HCEC 1CT (cell line): ENCODE results near the gene NDUFS6.

Source experiments
- DNase-seq: peaks from one replicate; pipeline ENCODE4 v3.0.0-alpha.2; 2017

Gene NDUFS6

DNA sequence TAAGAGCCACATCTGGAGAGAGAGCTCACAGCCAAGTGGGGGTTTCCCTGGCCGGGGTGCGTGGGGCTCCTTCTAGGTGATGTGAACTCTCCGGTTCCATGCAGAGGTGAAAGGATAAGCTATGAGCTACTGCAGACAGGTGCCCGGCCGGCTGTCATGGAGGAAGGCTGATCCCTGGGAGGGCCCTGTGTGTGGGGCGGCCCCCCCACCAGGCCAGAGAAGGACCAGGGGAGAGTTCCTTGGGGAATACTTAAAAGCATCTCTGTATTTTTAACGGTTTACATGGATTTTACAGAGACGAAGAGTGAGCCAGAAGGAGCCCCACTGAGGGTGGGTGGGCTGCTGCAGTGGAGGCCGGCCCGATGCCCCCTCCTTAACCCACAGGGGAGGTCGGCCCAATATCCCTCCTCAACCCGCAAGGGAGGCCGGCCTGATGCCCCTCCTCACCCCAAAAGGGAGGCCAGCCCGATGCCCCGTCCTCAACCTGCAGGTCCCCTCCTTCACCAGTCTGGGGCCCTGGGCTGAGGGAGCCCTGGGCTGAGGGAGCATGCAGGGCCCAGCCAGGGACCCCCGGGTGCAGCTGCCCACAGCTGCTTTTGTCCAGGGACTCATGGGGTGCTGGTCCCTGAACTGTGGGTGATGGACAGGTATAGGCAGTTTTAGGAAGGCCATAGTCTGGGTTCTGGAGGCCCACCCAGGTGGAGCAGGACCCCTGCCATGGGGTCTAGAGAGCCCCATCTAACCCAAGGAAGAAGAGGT is 33.5 kb upstream of the NDUFS6 start:
- DNase-seq = no peak

DNA sequence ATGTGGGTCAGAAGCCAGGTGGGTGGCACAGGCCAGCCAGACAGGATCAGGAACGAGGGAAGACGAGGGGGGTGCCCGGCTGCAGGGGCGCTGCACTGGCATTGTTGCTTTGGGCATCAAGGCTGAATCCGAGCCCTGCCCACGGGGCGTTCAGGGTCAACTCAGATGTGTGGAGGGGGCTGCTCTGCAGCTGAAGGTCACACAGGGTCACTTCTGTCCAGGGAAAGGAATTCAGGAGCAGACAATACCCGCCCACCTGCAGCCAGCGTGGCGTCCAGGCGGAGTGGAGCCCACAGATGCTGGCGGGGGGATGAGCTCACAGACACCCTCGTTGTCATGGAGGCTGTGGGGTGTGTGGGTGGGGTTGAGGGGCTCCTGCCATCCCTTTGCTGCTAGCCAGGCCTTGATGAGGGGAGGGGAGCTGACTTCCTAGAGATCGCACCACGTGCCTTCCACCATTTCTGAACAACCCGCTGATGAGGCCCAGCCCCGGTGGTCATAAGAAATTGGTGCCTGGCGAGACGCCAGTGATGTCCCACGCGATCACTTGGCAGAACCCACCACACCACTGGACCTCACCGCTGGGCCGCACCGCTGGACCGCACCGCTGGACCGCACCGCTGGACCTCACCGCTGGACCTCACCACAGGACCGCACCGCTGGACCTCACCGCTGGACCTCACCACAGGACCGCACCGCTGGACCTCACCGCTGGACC is 32.8 kb upstream of the NDUFS6 start:
- no peak for DNase-seq

DNA sequence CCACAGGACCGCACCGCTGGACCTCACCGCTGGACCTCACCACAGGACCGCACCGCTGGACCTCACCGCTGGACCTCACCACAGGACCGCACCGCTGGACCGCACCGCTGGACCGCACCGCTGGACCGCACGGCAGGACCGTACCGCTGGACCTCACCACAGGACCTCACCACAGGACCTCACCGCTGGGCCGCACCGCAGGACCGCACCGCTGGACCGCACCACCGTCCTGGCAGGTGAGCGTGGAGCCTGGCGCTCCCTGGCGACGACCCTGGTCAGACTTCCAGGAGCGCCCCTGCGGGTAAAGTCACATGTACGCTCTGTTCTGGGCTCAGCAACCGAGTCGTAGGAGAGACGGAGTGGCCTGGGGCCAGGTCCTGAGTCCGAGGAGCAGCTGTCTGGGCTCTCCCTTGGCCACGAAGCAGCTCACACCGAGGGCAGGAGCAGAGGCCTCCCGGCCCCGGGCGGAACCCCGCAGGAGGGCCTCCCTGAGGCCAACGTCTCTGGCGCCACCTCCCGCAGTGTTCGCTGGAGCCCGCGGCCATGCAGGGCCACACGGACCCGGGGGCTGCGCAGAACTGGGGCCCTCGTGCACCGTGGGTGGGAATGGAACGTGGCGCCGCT is 32.1 kb upstream of the NDUFS6 start:
- DNase-seq = no peak

DNA sequence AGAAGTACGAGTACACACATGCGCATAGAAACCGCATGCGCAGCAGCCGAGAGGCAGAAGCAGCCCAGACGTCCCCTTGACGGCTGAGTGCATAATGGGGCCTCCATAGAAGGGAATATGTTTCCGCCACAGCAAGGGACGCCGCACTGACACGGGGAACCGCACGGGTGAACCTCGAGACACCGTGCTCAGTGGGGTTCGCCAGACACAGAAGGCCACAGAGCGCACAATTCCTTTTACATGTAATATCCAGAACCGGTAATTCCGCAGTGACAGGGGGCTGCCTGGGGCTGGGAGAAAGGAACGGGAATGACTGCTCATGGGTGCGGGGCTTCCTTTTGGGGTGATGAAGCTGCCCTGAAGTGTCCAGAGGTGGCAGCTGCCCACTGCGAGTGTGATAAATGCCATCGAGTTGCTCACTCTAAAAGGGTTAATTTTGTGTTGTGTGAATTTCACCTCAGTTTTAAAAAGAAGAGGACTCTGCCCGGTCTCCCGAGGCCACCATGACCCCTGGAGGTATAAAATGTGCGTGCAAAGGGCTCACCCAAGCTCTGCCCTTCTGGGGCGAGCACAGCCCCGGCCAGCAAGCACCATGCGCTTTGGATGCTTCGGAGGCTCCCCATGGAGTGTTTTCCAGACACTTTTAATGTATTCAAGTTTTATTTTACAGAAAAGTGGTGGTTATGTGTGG is 31.3 kb upstream of the NDUFS6 start:
- DNase-seq = no peak

DNA sequence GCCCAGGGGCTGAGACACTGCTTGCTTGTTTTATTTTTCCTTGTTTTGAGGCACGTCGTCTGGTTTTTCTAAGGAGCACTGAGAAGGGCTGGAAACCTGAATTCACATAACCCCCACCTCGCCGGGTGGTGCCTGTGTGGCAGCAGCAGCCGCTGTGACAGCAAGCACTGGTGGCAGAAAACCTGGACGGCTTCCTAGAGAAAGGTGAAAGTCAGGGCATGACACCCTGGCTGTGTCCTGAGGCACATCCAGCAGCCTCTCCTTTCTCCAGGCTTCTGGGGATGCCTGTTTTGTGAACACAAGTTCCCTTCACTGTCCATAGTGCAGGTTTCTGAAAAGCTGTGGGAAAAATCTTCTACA is 30.8 kb upstream of the NDUFS6 start:
- DNase-seq = no peak

DNA sequence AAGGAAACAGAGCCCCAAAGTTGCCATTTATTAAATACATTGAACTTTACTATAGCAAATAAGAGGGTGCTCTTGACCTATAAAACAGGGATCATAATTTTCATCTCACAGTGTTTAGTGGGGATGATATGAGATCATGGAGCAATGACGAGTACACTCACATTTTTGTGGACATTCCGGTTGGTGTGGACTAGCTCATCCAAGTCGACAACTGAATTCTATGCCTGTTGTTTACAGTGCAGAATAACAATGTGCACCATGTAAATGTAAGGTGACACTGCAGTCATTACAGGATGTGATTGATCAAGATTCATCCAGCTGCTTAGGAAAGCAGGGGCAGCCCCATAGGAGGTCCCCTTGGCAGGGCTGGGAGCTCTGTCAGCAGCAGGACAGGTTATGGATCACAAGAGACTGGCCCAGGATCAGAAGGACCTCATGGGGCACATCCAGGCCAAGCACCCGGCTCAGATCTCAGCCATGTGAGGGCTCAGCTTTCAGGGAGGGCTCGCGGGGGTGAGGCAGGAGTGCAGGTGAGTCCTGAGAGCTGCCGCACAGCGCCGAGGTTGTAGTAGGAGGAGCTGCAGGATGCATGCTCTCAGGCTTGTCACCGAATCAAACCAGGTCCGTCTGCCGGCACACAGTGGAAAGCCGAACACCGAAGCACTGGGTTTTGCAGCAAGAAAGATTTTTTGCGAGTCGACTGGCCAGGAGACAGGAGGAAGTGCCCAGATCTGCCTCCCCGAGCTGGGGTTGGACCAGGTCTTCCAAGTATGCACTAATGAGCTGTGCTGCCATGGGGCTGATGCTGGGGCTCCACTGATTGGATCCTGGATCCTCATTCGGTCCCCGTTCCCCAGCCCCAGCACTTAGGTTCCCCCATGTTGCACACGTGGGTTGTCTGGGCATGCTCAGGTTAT is 29.8 kb upstream of the NDUFS6 start:
- no peak for DNase-seq

DNA sequence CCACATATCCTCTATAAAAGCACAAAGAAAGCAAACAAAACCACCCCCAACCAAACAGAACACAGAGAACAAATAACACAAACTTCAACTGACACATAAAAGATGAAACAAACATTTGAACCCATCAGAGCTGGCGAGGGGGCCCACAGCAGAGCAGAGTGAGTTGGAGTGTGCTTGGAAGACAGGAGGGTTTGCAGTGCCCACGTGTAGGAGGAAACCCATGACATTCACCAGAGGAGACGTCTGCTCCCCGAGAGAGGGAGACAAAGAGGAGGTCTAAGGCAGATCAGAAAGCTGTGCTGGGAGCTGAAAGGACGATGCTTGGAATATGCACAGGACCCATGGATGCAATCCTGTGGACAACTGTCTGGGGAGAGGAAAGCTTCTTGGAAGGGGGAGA is 28.6 kb upstream of the NDUFS6 start:
- DNase-seq = peak; percentile 47

DNA sequence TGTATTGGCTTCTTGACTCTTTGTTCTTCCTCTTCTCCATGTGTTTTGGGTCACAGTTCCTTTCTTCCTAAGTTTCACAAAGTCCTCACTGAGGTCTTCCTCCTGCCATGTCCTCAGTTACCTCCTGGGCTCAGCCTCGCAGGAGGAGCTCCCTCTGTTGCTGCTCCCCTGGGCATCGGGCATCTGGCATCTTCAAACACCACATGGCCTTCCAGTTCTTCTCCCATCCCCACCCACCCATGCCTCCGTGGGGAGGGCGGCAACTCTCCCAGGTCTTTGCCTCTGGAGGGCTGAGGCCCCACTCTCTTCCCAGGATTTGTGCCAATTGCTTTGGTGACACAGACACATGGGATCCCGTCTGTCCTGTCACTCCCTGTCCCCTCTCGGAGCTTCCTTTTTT is 24.4 kb upstream of the NDUFS6 start:
- no peak for DNase-seq

DNA sequence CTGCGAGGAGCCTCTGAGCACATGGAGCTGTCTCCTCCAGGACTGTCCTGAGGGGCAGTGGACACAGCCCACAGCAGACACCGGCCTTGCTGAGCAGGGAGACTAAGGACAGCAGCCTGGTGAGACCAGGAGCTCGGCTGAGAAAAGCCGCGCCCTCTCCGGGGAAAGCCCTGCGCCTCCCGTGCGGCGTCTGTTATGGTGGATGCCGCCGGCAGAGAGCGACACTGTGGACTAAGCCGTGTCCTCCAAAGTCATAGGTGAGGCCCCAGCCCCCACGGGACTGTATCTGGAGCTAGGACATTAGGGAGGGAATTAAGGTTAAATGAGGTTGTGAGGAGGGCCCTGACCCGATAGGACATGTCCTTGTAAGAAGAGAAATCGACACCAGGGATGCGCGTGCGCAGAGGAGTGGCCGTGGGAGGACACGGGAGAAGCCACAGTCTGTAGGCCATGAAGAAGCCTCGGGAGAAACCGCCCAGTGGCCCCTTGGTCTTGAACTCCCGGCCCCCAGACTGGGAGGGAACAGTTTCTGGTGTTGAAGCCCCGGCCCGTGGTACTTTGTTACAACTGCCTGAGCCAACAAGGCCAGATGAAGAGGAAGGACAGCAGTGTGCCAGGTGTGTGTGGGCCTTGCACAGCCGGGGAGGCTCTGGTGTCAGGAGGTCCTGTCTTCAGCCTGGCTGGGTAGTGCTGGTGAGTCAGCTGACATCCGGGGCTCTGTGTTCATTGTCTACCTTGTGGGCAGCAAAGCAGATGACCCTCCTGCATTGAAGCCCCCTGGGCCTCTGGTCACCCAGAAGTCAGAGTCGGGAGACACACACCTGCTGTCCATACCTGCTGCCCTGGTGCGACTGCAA is 23.7 kb upstream of the NDUFS6 start:
- DNase-seq = no peak

DNA sequence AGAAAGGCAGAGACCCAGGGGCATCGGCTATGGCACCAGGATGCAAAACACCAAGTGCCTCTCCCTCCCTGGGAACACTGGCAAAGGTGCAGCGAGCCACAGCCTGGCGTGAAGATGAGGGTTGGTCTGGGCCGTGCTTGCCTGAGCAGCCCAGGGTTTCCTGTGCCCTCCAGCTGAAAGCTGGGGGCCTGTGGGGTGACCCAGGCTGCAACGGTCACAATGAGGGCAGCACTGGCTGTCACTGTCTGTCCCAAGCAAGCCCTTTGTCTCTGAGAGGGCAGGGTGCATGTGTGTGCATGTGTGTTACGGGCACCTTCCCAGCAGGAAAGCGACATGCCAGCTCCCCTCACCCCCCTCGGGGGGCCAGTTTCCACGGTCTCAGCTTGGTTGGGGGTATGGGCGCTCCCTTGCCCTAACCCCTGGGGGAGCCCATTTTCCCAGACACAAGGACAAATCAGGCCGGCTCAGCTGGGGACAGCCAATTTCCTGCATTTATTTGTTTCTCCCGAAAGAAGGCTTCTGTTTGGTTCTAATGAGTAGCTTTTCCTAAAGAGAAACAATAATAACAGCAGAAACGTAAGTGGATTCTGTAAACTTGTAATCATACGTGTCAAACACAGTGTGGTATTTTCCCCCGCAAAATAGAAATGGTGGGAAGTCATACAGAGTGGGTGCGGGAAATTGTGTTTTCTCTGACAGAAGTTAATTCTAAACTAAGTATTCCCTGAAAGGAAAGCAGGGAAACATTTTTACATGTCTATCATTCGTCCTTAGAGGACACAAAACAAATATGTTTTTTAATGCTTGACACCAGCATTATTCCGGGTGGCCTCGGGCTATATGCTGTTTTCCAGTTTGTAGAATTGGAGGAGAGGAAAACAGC is 22.8 kb upstream of the NDUFS6 start:
- DNase-seq = no peak

DNA sequence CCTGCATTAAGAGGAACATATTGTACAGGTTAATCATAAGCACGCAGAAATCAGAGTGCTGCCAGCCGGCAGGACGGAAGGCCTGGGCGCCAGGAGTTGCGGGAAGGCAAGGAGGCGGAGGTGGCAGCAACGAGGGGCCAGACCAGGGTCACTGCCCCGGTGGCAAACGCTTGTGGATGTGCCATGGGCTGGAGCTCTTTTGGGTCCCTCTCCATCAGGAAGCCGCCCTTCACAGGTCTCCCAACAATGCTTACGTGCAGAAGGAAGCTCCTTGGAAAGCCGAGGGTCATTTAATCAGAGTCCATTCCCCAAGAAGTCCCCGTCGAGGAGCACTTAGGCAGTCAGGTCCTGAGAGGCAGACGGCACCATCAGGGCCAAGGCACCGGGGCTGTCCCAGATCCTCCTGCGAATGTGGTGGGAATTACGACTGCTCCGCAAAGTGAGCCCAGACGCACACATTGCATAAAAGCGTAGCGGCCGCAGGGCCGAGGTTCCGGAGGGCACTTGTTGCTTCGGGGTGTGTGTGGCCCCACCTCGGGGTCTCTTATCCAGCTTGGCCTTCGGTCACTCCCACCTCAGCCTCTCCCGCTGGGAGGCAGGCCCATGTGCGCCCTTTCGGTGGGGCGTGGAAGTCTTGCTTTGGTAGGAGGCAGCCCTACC is 22.1 kb upstream of the NDUFS6 start:
- no peak for DNase-seq

DNA sequence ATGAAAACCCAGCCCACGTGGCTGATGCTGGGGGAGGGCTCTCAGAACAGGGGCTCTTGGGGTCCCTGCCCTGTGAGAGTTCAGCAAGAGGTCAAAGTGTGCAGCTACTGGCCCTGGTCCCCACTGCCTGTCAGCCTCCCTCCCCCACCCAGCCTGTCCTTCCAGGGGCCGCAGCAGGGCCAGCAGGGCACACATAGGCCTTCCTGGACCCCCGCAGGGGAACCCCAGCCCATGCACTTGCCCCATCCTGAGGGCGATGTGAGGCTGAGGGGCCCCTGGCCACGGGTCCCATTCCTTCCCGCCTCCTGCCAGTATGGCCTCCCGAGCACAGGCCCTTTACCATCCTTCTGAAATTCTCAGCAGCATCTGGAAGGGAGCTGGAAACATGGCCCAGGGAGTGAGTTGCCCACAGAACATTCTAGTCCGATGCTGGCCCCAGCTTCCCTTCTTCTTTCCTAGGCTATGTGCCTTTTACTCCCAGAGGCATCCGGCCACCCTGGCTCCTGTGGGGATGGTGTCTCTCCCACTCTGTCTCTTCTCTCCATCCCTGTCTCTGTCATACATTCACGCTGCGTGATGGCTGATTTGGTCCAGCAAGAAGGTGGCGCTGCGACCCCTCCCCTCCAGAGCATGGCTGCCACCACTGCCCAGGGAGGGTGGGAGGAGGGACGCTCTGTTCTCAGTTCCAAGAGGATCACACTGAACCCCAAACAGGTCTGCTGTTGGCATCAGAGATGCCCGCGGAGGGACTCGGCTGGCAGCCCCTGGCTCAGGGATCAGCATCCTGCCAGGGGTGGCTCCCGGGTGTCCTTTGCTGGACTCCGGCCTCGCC is 21.2 kb upstream of the NDUFS6 start:
- no peak for DNase-seq

DNA sequence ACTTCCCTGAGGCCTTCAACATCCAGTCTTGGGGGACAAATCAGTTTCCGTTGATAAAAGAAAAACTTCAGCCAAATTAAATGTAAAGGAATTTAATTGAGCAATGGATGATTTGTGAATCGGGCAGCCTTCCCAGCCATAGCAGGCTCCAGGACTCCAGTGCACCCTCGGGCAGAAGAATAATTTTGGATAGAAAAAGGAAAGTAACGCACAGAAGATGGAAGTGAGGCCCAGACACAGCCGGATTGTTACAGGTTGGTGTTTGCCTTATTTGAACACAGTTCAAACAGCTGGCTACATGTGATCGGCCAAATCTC is 20.6 kb upstream of the NDUFS6 start:
- no peak for DNase-seq

DNA sequence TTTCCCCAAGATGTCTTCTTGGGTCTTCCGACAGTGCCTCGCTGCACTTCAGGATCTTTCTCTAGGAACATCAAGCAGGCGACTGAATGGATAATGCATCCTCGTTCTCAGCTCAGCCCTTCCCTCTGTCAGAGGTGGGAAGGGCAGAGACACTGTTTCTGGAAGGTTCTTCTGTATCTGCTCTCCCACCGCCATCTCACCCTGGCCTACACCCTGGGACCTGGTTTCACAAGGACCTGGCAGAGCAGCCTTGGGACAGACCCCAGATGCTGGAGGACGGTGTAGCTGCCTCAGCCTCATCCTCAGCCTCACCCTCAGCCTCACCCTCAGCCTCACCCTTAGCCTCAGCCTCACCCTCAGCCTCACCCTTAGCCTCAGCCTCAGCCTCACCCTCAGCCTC is 20.1 kb upstream of the NDUFS6 start:
- DNase-seq = no peak

DNA sequence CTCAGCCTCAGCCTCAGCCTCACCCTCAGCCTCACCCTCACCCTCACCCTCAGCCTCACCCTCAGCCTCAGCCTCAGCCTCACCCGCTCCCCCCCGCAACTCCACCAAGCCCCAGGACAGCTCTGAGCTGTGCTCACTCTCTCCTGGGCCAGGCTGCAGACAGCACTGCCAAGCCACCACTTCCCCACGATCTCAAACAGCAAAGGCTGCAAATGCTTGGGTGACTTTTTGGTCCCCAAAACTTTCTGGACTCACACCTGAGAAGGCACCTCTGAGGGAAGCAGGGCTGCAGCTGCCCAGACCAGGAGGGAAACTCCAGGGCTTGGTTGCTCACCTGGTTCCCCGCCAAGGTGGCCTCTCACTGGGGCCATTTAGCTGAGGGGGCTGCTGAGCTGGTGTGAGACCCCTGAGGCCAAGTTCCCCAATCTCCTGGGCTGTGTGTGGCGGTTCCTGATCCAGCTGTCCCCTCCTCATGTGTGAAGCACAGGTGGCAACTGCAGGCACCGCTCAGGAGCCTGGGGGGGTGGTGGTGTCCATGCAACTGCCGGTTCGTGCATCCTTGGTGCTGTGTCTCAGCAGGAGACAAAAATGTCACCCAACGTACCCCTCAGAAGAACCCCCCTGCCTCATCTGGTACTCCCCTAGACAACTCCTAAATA is 19.4 kb upstream of the NDUFS6 start:
- DNase-seq = no peak

DNA sequence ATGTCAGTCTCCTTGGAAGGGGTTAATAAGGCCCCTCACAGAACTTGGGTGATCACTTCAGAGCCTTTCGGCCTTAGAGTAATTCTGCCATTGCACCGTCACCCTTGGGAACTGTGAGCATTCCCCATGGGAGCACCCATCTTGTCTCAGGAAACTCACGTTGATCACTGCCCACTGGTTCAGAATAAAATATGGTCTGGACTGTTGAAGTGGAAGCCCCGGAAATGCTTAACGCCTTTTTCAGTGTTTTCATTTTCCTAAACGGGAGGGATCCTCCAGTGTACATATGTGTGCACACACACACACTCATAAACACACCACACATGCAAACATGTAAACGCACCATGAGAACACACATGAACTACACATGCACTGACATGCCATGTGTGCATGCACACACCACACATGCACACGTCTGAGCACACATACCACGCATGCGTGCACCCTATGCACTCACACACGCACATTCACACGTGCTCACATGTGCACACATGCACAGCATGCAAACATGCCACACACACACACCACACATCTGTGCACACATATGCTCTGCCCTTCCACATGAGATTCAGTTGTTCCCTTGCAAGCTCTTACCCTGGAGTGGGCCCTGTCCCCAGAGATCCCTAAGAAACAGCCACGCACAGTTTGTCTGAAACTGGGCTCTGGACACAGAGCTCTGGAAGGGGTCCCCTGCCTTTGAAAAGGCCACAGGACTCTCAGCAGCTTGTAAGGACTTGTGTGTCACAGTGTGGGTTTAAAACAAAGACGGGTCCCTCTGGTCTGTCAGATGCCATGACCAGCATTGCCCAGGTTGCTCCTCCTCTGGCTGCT is 18.6 kb upstream of the NDUFS6 start:
- no peak for DNase-seq

DNA sequence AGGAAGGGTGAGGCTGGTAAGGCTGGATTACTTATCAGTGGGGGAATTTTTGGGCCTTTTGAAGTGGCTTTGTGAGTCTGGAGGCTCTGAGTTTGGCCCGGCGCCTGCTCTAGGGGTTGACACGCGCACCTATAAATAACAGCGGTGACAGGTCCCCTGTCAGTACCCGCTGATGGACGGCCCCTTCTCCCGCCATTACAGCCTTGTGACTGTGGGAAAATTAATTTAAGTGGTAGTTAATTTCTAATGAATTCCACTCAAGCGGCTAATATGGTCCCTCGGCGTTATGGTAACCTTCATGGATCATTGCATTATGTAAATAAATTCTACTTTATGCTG is 18.0 kb upstream of the NDUFS6 start:
- no peak for DNase-seq
